Measurements from ENCODE around the gene CRACR2B.

The CRACR2B gene

GRCh38 chr11:839875-840617 is 12.3 kb downstream of the CRACR2B start:
- DNase-seq (ENCODE audit: low spot score), result no peak

GRCh38 chr11:841981-842369 is 14.3 kb downstream of the CRACR2B start:
- DNase-seq (ENCODE audit: low spot score), result no peak

- peak; percentile 80 for DNase-seq (ENCODE audit: low spot score)
These were observed 14.8 kb downstream of the CRACR2B start, which contains the start of the genes POLR2L and TSPAN4 for GRCh38 chr11:842370-843002. POLR2L (minus strand) TSS chr11:842529; CDS start chr11:842508, 21 bp downstream. TSPAN4 (plus strand) TSS chr11:842852; CDS start chr11:850305, 7,453 bp downstream.

GRCh38 chr11:843086-843734 is 15.5 kb downstream of the CRACR2B start:
- no peak for DNase-seq (ENCODE audit: low spot score)

GRCh38 chr11:843818-844692 is 16.3 kb downstream of the CRACR2B start:
- DNase-seq (ENCODE audit: low spot score), result peak; percentile 86

- peak; percentile 88 for DNase-seq (ENCODE audit: low spot score)
These were observed 17.2 kb downstream of the CRACR2B start for GRCh38 chr11:844693-845644.

- DNase-seq (ENCODE audit: low spot score), result no peak
These were observed 18.3 kb downstream of the CRACR2B start for GRCh38 chr11:845872-846495.

- DNase-seq (ENCODE audit: low spot score), result no peak
These were observed 18.9 kb downstream of the CRACR2B start for GRCh38 chr11:846496-847098.

GRCh38 chr11:847876-848275 is 20.2 kb downstream of the CRACR2B start:
- no peak for DNase-seq (ENCODE audit: low spot score)

- no peak for DNase-seq (ENCODE audit: low spot score)
These were observed 20.7 kb downstream of the CRACR2B start for GRCh38 chr11:848380-848931.

GRCh38 chr11:849104-849824 is 21.5 kb downstream of the CRACR2B start:
- no peak for DNase-seq (ENCODE audit: low spot score)

- DNase-seq (ENCODE audit: low spot score), result no peak
These were observed 22.4 kb downstream of the CRACR2B start for GRCh38 chr11:849951-850774.

- DNase-seq (ENCODE audit: low spot score), result no peak
These were observed 23.4 kb downstream of the CRACR2B start for GRCh38 chr11:850775-851763.

GRCh38 chr11:852762-853161 is 25.0 kb downstream of the CRACR2B start:
- DNase-seq (ENCODE audit: low spot score), result no peak

GRCh38 chr11:853682-854448 is 26.1 kb downstream of the CRACR2B start:
- no peak for DNase-seq (ENCODE audit: low spot score)
